IMR-90 (cell line): Measurements from ENCODE around the gene GAB1. TPM values are rescaled to one million over a fixed set of nuclear protein-coding genes. Genes with fewer than 3 reads are reported as not detected.
A peak's percentile ranks its signal among the peaks of the same experiment; 100 is the strongest.

Source experiments
- ATAC-seq: fragments of 200-7000 bp; cut with Tn5 transposase; 2 replicates; pipeline ENCODE4 v1.9.1; 2020; ENCODE audit warnings: low read depth, mild to moderate bottlenecking, moderate library complexity
- BruUV-seq: library from RNA; stranded (reverse); fragments of 400-500 nt; replicated peaks from 2 replicates; lab custom pipeline; 2021; lab: Mats Ljungman, UMichigan
- CTCF ChIA-PET: fragments of 300-600 bp; formaldehyde crosslinking; extraction: SDS; loops from one replicate; lab custom pipeline; 2021; ENCODE audit warnings: antibody characterized with exemption; lab: Yijun Ruan, JAX
- POLR2A ChIA-PET: fragments of 300-600 bp; sonication (Branson Sonifier 250); formaldehyde crosslinking; loops from one replicate; lab custom pipeline; 2022; ENCODE audit warnings: antibody characterized with exemption; ENCODE audit not compliant: unreplicated experiment; lab: Charles Lee
- DNase-seq: peaks from one replicate; pipeline ENCODE4 v3.0.0; 2013
- H2AFZ ChIP-seq: replicated peaks from 2 replicates; pipeline ENCODE3; 2013; ENCODE audit warnings: low read length, mild to moderate bottlenecking; ENCODE audit not compliant: poor library complexity
- H2AK5ac ChIP-seq: 2 replicates; pipeline ENCODE4 v1.6.1; 2013; ENCODE audit warnings: low read depth, low read length, inconsistent platforms
- H2AK9ac ChIP-seq: replicated peaks from 2 replicates; pipeline ENCODE3; 2013; ENCODE audit warnings: mild to moderate bottlenecking, low read depth, low read length, moderate library complexity; ENCODE audit not compliant: poor library complexity
- H2BK120ac ChIP-seq: 2 replicates; pipeline ENCODE4 v1.6.1; 2013; ENCODE audit warnings: low read depth, low read length, inconsistent platforms
- H2BK15ac ChIP-seq: 3 replicates; pipeline ENCODE4 v1.6.1; 2013; ENCODE audit warnings: low read depth, low read length, inconsistent platforms
- H2BK20ac ChIP-seq: 2 replicates; pipeline ENCODE4 v1.6.1; 2013; ENCODE audit warnings: low read depth, mild to moderate bottlenecking, inconsistent platforms, low read length, moderate library complexity
- H2BK5ac ChIP-seq: 2 replicates; pipeline ENCODE4 v1.6.1; 2013; ENCODE audit warnings: mild to moderate bottlenecking, low read depth, low read length, inconsistent platforms; ENCODE audit not compliant: poor library complexity, severe bottlenecking
- H3K14ac ChIP-seq: replicated peaks from 2 replicates; pipeline ENCODE4 v1.6.1; 2013; ENCODE audit warnings: low read depth, low read length, inconsistent platforms
- H3K18ac ChIP-seq: 2 replicates; pipeline ENCODE4 v1.6.1; 2013; ENCODE audit warnings: low read depth, low read length, control low read depth
- H3K23ac ChIP-seq: 2 replicates; pipeline ENCODE4 v1.6.1; 2013; ENCODE audit warnings: low read depth, low read length, inconsistent platforms
- H3K27ac ChIP-seq: 2 replicates; pipeline ENCODE4 v1.5.1; 2013; ENCODE audit warnings: mild to moderate bottlenecking, control low read depth, low read length; ENCODE audit not compliant: insufficient read depth
- H3K27me3 ChIP-seq: 2 replicates; pipeline ENCODE4 v1.6.1; 2013; ENCODE audit warnings: low read length; ENCODE audit not compliant: control insufficient read depth, insufficient read depth
- H3K36me3 ChIP-seq: 2 replicates; pipeline ENCODE4 v1.6.1; 2013; ENCODE audit warnings: low read length, mixed read lengths; ENCODE audit not compliant: control insufficient read depth, insufficient read depth
- H3K4ac ChIP-seq: 2 replicates; pipeline ENCODE4 v1.6.1; 2013; ENCODE audit warnings: low read depth, low read length, inconsistent platforms
- H3K4me1 ChIP-seq: 2 replicates; pipeline ENCODE4 v1.6.1; 2013; ENCODE audit warnings: low read length, mixed read lengths; ENCODE audit not compliant: control insufficient read depth, insufficient read depth
- H3K4me2 ChIP-seq: 2 replicates; pipeline ENCODE4 v1.6.1; 2013; ENCODE audit warnings: low read depth, mild to moderate bottlenecking, control low read depth, low read length, moderate library complexity
- H3K4me3 ChIP-seq: 2 replicates; pipeline ENCODE4 v1.5.1; 2013; ENCODE audit warnings: low read depth, mild to moderate bottlenecking, control low read depth, low read length, moderate library complexity; ENCODE audit not compliant: insufficient read depth
- H3K56ac ChIP-seq: 2 replicates; pipeline ENCODE4 v1.6.1; 2013; ENCODE audit warnings: low read length, inconsistent platforms; ENCODE audit not compliant: insufficient read depth; ENCODE audit errors: extremely low read depth
- H3K79me1 ChIP-seq, 2 experiments: 2 replicates each; pipeline ENCODE4 v1.6.1; 2013; ENCODE audit warnings: low read length in 2 of 2, inconsistent platforms in 1 of 2, low read depth in 1 of 2
- H3K9ac ChIP-seq: 2 replicates; pipeline ENCODE4 v1.6.1; 2013; ENCODE audit warnings: low read depth, low read length, control low read depth
- H3K9me1 ChIP-seq: 2 replicates; pipeline ENCODE4 v1.6.1; 2013; ENCODE audit warnings: low read length, inconsistent platforms; ENCODE audit not compliant: insufficient read depth
- H3K9me3 ChIP-seq: 2 replicates; pipeline ENCODE4 v1.6.1; 2013; ENCODE audit warnings: low read length; ENCODE audit not compliant: control insufficient read depth, insufficient read depth
- H4K20me1 ChIP-seq: 2 replicates; pipeline ENCODE4 v1.6.1; 2013; ENCODE audit warnings: low read length, inconsistent platforms; ENCODE audit not compliant: insufficient read depth
- H4K5ac ChIP-seq: 2 replicates; pipeline ENCODE4 v1.6.1; 2013; ENCODE audit warnings: mild to moderate bottlenecking, low read depth, low read length, control low read depth
- H4K8ac ChIP-seq, 2 experiments: 2 replicates each; pipeline ENCODE4 v1.6.1; 2013; ENCODE audit warnings: low read depth in 2 of 2, low read length in 2 of 2, control low read depth in 1 of 2, inconsistent platforms in 1 of 2
- H4K91ac ChIP-seq: 2 replicates; pipeline ENCODE4 v1.6.1; 2013; ENCODE audit warnings: low read depth, low read length, inconsistent platforms; ENCODE audit not compliant: insufficient read depth
- FOS ChIP-seq: fragments of 150-350 bp; IDR thresholded peaks from 2 replicates; pipeline ENCODE4 v1.6.1; 2016; ENCODE audit warnings: low read depth, low read length
- WGBS, 2 experiments: methylation state at CpG; one replicate each; pipeline versions ENCODE4 v1.1.5 to v1.1.7; 2013; ENCODE audit warnings: missing lambda C conversion rate in 2 of 2; ENCODE audit not compliant: insufficient read length in 1 of 2; ENCODE audit errors: extremely low coverage in 2 of 2; 5-methylcytosine and 5-hydroxymethylcytosine counted together
- dilution Hi-C: fragments of 300-500 bp; cut with HindIII; formaldehyde crosslinking; loops from one replicate; pipeline ENCODE4 v1.14.3; 2018; ENCODE audit warnings: low sequenced_read_pairs; ENCODE audit not compliant: unreplicated experiment
- in situ Hi-C: fragments of 300-500 bp; cut with MboI; formaldehyde crosslinking; loops from 3 replicates; pipeline ENCODE4 v1.14.3; 2019; ENCODE audit warnings: low sequenced_read_pairs, inconsistent platforms, mixed read lengths
- intact Hi-C: fragments of 100-400 bp; cut with micrococcal nuclease; formaldehyde crosslinking; loops from 2 replicates; pipeline ENCODE4 v1.10.0; 2022
- polyA plus RNA-seq, 3 experiments: library from polyadenylated mRNA; depleted of rRNA; stranded (reverse); fragments of >200 nt; gene quantifications; 2 replicates each; pipeline ENCODE4 v1.2.3, GENCODE V29; 2012; ENCODE audit warnings: low replicate concordance in 1 of 3
- total RNA-seq: library from RNA; depleted of rRNA; stranded (reverse); fragments of >200 nt; gene quantifications from 2 replicates; pipeline ENCODE4 v1.2.3, GENCODE V29; 2012
- TF ChIP-seq, protein P1 (sequence below): fragments of 150-350 bp; IDR thresholded peaks from 2 replicates; pipeline ENCODE4 v1.6.1; 2016; ENCODE audit warnings: low read depth, mild to moderate bottlenecking, low read length, moderate library complexity, borderline replicate concordance

GAB1 gene
- total and polyA plus RNA-seq, 2 of the 4 experiments (the other 2 are of a cell fraction): 2.8 to 12.0 TPM

- H3K27me3 ChIP-seq: no peaks in the 10 kb centered on the region
- ATAC-seq (peak; percentile 52; the same call in 1 of the 2 replicates), DNase-seq (peak; percentile 48)
- dilution Hi-C loops: no loop called here
- peak overlapping the region; percentile 29 for H2BK5ac ChIP-seq
- intact Hi-C loops: no loop called here
- H3K4me3 ChIP-seq: no peak overlapping the region
- WGBS, 2 experiments: no CpG with 5 or more reads among the region's 6 CpGs
- H3K27ac ChIP-seq: peak overlapping the region; percentile 67; the same call in 1 of the 2 replicates
- H2AFZ ChIP-seq: no peak overlapping the region
- H2BK20ac ChIP-seq: peak overlapping the region; percentile 2; the same call in 1 of the 2 replicates
- H3K36me3 ChIP-seq: no peaks in the 10 kb centered on the region
- peak overlapping the region; percentile 62; the same call in 1 of the 2 replicates for H3K4me2 ChIP-seq
- peak overlapping the region; percentile 40 for H4K5ac ChIP-seq
- H3K9ac ChIP-seq: no peak overlapping the region
- peaks cover 21 to 56% of the 10 kb centered on the region in 2 experiments for H3K79me1 ChIP-seq
- H3K18ac ChIP-seq: peak overlapping the region; percentile 66; the same call in 1 of the 2 replicates
- TF ChIP-seq FOS: peak; percentile 43; the same call in 1 of the 2 replicates
- TF ChIP-seq, protein P1, sequence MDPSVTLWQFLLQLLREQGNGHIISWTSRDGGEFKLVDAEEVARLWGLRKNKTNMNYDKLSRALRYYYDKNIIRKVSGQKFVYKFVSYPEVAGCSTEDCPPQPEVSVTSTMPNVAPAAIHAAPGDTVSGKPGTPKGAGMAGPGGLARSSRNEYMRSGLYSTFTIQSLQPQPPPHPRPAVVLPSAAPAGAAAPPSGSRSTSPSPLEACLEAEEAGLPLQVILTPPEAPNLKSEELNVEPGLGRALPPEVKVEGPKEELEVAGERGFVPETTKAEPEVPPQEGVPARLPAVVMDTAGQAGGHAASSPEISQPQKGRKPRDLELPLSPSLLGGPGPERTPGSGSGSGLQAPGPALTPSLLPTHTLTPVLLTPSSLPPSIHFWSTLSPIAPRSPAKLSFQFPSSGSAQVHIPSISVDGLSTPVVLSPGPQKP: no peak
- ChIA-PET POLR2A (no interaction called here), CTCF (no interaction called here)
- peak overlapping the region; percentile 44; the same call in 1 of the 2 replicates for H2BK120ac ChIP-seq
- no TSS peak for BruUV-seq
- H2BK15ac ChIP-seq: peak overlapping the region; percentile 34; the same call in 1 of the 3 replicates
- peaks cover 29% of the 10 kb centered on the region for H3K4me1 ChIP-seq
- peaks cover 11% of the 10 kb centered on the region for H3K9me1 ChIP-seq
- H4K8ac ChIP-seq: peak overlapping the region in 1 of 2 experiments; percentile 22; a peak in 1 of 4 replicates
- in situ Hi-C loops: no loop called here
- H4K20me1 ChIP-seq: no peaks in the 10 kb centered on the region
- no peak overlapping the region for H2AK9ac ChIP-seq
- H3K56ac ChIP-seq: no peak overlapping the region
- H4K91ac ChIP-seq: no peak overlapping the region
- H3K4ac ChIP-seq: peak overlapping the region; percentile 41; the same call in 1 of the 2 replicates
- no peaks in the 10 kb centered on the region for H3K9me3 ChIP-seq
- peak overlapping the region; percentile 72 for H2AK5ac ChIP-seq
- peak overlapping the region; percentile 18; the same call in 1 of the 2 replicates for H3K23ac ChIP-seq
- H3K14ac ChIP-seq: 0 out of 2 replicates have a peak overlapping the region, but pooled peaks have one; percentile 70
These were observed 19.0 kb downstream of the GAB1 start for GRCh38 chr4:143355540-143356217.
